Uterine smooth muscle cell (primary cell): Measurements from ENCODE around the gene GP1BB. TPM values are rescaled to one million over a fixed set of nuclear protein-coding genes. Genes with fewer than 3 reads are reported as not detected.

Source experiments
- total RNA-seq: library from RNA; depleted of rRNA; stranded (reverse); fragments of >200 nt; gene quantifications from 2 replicates; pipeline ENCODE4 v1.2.3, GENCODE V29; 2014

The GP1BB gene
- 0.89 and 2.7 TPM in 2 replicates for total RNA-seq

DNA sequence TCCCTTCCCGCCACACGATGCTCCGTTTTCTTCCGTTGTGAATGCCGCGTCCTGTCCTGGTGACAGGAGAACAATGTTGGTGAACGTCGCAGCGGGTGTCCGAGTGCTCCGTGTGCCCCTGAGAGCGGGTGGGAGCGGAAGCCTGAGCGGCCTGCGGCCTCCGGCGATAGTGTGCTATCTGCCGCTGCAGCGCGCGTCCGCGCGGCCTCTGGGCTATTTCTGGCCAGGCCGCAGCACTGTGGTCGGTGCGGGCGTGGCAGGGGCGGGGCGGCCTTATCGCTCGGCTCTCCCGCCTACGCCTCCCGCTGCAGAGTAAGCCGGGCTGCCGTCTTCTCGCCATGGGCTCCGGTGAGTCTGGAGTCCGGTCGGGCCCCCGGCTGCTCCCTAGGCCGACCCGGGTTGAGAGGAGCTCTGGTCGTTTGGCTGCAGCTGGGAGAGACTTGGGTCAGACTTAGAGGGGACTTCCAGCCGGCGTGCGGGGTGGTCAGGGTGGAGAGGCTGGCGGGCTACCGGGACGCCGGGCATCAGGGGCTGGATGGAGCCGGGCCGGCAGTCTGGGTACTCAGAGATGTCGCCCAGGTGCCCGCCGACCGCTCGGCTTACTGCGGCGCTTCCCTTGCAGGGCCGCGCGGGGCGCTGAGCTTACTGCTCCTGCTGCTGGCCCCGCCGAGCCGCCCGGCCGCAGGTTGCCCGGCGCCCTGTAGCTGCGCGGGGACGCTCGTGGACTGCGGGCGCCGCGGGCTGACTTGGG, at the start of gene GP1BB:
Gene GP1BB (plus strand): TSS at position 308 of the 751 bp plus-strand sequence. CDS start 31 bp downstream, at position 339.

DNA sequence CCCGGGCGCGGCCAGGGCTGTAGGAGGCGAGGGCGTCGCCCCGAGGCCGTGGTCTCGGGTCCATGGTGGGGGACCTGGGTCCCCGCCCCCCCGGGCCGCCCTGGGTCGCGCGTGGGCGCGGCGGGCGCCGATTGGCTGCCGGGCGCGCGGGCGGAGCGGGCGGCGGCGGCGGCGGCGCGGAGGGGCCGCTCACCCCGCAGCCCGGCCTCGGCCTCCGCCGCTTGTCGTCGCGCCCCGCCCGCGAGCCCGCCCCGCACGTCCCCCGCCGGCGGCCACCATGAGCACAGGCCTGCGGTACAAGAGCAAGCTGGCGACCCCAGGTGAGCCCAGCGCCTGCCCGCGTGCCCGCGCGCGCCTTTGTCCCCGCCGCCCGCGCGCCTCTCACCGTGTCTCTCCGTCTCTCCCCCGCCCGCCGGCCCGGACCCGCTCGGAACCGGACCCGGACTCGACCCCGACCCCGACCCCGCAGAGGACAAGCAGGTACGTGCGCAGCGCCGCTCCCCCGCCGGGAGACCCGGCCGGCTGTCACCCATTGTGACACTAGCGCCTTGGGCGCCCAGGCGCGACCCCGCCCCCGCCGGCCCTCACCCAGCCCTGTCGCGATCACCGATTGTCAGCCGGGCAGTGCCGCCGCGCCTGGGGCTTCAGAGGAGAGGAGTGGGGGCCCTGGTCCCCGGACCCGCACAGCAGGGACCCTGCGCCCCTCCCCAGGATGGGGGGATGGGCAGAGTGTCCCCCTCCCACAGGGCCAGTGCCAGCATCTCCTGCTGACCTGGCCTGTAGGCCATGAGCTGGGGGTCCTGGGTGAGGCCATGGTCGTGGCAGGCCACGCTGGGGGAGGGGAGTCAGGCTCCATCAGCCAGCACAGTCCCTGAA, 8.8 kb upstream of the GP1BB start, which contains the start of gene SEPTIN5:
Gene SEPTIN5 (plus strand): TSS at position 192 of the 876 bp plus-strand sequence. CDS start 86 bp downstream, at position 278.

DNA sequence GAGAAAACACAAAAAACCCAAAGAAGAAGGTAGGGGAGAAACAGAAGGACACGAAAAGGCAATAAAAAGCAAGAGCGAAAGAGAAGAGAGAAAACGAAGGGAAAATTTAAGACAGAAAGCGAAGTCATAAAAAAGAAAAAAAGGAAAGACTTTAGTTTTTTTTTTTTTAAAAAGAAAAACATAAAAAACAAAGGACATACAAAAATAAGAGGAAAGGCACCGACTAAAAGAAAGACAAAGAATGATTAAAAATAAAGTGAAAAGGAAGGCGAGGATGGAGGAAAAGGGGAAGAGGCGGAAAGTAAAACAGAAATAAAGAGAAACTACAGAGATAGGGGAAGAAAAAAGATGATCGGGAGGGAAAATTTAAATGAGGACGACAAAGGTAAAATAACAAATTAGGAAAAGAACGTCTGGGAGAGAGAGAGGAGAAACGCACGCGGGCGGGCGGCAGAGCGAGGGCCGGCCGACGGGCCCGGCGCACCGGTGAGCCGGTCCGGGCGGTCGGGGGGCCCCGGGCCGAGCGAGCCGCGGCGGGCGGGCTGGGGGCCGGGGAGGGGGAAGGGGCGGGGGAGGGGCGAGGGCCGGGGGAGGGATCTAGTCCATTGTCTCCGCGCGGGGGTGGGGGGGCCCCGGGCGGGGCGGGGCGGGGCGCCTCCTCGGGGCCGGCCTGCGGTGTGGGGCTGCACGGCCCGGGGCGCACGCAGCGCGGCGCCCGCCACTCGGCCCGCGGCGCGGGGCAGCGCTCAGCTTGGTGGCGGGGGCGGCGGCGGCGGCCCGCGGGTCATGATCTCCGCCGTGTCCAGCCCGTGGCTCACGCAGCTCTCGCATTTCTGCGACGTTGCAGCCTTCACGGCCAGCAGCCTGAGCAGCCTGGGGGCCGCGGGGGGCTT, 37.0 kb downstream of the GP1BB start, which contains the start of gene TBX1:
Gene TBX1 (plus strand): TSS at position 721 of the 893 bp plus-strand sequence. CDS start 66 bp downstream, at position 787.

Other genes with a start within 250 kb of the GP1BB start
- gene UFD1, start 244.3 kb upstream of the GP1BB start, total RNA-seq, result 49.5 and 105 TPM in 2 replicates
- 11.2 and 44.8 TPM in 2 replicates for gene CDC45, start 243.6 kb upstream of the GP1BB start, total RNA-seq
- 1.1 TPM in 2 replicates for gene CLDN5, start 199.1 kb upstream of the GP1BB start, total RNA-seq
- 14.8 and 39.5 TPM in 2 replicates for gene SEPTIN5, start 9.0 kb upstream of the GP1BB start, total RNA-seq
- 0.12 TPM in 1 of 2 replicates, not detected in the other for gene TBX1, start 37.2 kb downstream of the GP1BB start, total RNA-seq
- 10.5 and 18.8 TPM in 2 replicates for gene GNB1L, start 131.3 kb downstream of the GP1BB start, total RNA-seq
- 8.3 and 11.6 TPM in 2 replicates for gene RTL10, start 131.3 kb downstream of the GP1BB start, total RNA-seq
- gene COMT, start 218.2 kb downstream of the GP1BB start, total RNA-seq, result 210 and 308 TPM in 2 replicates
- gene TXNRD2, start 218.3 kb downstream of the GP1BB start, total RNA-seq, result 23.4 and 25.9 TPM in 2 replicates